ENCODE results near the gene MAT1A.
A peak's percentile ranks its signal among the peaks of the same experiment; 100 is the strongest.

- TF ChIP-seq, protein P1, sequence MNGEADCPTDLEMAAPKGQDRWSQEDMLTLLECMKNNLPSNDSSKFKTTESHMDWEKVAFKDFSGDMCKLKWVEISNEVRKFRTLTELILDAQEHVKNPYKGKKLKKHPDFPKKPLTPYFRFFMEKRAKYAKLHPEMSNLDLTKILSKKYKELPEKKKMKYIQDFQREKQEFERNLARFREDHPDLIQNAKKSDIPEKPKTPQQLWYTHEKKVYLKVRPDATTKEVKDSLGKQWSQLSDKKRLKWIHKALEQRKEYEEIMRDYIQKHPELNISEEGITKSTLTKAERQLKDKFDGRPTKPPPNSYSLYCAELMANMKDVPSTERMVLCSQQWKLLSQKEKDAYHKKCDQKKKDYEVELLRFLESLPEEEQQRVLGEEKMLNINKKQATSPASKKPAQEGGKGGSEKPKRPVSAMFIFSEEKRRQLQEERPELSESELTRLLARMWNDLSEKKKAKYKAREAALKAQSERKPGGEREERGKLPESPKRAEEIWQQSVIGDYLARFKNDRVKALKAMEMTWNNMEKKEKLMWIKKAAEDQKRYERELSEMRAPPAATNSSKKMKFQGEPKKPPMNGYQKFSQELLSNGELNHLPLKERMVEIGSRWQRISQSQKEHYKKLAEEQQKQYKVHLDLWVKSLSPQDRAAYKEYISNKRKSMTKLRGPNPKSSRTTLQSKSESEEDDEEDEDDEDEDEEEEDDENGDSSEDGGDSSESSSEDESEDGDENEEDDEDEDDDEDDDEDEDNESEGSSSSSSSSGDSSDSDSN (CRISPR knock-in tag; IDR thresholded peaks at IDR 0.05), result no peak
- no peak for TF ChIP-seq RNF2 (conservative IDR thresholded peaks at IDR 0.05; ENCODE audit: low read depth)
- TF ChIP-seq ZNF792 (CRISPR knock-in tag; IDR thresholded peaks at IDR 0.05), result no peak
- no peak for TF ChIP-seq REST (IDR thresholded peaks at IDR 0.05; ENCODE audit: borderline replicate concordance in 1 of 2, low read depth in 1 of 2, low read length in 2 of 2)
- TF ChIP-seq MAX (IDR thresholded peaks at IDR 0.05), result no peak
- TF ChIP-seq, protein P2, sequence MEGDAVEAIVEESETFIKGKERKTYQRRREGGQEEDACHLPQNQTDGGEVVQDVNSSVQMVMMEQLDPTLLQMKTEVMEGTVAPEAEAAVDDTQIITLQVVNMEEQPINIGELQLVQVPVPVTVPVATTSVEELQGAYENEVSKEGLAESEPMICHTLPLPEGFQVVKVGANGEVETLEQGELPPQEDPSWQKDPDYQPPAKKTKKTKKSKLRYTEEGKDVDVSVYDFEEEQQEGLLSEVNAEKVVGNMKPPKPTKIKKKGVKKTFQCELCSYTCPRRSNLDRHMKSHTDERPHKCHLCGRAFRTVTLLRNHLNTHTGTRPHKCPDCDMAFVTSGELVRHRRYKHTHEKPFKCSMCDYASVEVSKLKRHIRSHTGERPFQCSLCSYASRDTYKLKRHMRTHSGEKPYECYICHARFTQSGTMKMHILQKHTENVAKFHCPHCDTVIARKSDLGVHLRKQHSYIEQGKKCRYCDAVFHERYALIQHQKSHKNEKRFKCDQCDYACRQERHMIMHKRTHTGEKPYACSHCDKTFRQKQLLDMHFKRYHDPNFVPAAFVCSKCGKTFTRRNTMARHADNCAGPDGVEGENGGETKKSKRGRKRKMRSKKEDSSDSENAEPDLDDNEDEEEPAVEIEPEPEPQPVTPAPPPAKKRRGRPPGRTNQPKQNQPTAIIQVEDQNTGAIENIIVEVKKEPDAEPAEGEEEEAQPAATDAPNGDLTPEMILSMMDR (CRISPR knock-in tag; IDR thresholded peaks at IDR 0.05), result peak; percentile 78
- no peak for TF ChIP-seq KAT7 (CRISPR knock-in tag; IDR thresholded peaks at IDR 0.05; ENCODE audit: borderline replicate concordance)
- no peak for TF ChIP-seq NFE2L1 (CRISPR knock-in tag; IDR thresholded peaks at IDR 0.05; ENCODE audit: borderline replicate concordance)
- no peak for TF ChIP-seq HNRNPLL (IDR thresholded peaks at IDR 0.05; ENCODE audit: low read depth, low read length, poor library complexity, severe bottlenecking)
- no peak for TF ChIP-seq IRF2 (CRISPR knock-in tag; IDR thresholded peaks at IDR 0.05)
- TF ChIP-seq MXI1 (IDR thresholded peaks at IDR 0.05; ENCODE audit: borderline replicate concordance, low read depth, low read length), result no peak
- no peak for TF ChIP-seq ZNF850 (CRISPR knock-in tag; conservative IDR thresholded peaks at IDR 0.05)
- no peak for TF ChIP-seq ZNF282 (IDR thresholded peaks at IDR 0.05; ENCODE audit: partially characterized antibody)
- TF ChIP-seq STAT5B (CRISPR knock-in tag; IDR thresholded peaks at IDR 0.05), result no peak
Measured at GRCh38 chr10:80260295-80261243, 28.9 kb downstream of the MAT1A start.

All from HepG2 (cell line).